Mucosa of gallbladder (tissue), 1 donor: Measurements from ENCODE around the gene CNOT6L. TPM values are rescaled to one million over a fixed set of nuclear protein-coding genes. Genes with fewer than 3 reads are reported as not detected.
"Not testable (repeated sequence)": the region's sequence is repeated elsewhere in the genome, so short reads cannot be mapped to it uniquely, and the experiment has no call there.

Source experiments
- DNase-seq: peaks from one replicate; pipeline ENCODE4 v3.0.0-alpha.2; 2020; ENCODE audit warnings: low spot score
- total RNA-seq: library from RNA; stranded (reverse); gene quantifications from one replicate; pipeline ENCODE4 v1.2.1, GENCODE V29; 2021
- donor health status: DM: no; HTN: no; CAD: no.

CNOT6L gene
- total RNA-seq, 1 donor from 2014 or later, result 43.2 TPM

DNA sequence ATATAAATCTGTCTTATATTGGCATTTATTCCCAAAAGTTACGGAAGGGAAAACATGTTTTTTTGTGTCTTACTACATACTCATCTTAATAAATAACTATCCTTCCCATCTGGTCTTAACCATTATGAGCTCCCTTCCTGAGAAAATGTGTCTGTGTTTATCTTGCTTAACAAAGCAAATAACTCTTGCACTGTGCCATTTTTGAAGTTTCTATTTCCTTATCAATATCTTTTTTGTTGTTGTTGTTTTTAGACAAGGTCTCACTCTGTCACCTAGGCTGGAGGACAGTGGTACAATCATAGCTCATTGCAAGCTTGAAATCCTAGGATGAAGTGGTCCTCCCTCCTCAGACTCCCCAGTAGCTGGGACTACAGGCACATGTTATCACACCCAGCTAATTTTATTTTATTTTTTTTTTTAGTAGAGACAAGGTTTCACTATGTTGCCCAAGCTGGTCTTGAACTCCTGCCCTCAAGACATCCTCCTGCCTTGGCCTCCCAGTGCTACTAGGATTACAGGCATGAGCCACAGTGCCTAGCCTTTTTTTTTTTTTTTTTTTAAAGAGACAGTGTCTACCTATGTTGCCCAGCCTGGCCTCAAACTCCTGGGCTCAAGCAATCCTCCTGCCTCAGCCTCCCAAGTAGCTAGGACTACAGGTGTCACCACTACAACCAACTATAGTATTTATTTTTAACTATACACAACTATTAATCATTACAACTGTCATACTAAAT, 36.9 kb downstream of the CNOT6L start:
- DNase-seq, result no peak

DNA sequence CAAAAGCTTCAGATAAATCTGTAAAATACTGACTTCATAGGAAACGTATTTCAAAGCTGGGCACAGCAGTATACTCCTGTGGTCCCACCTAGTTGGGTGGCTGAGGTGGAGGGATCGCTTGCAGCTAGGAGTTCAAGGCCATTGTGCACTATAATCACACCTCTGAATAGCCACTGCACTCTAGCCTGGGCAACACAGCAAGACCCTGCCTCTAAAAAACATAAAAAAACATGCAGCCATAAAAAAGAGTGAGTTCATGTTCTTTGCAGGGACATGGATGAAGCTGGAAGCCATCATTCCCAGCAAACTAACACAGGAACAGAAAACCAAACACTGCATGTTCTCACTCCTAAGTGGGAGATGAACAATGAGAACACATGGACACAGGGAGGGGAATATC, 38.4 kb downstream of the CNOT6L start:
- DNase-seq, result not testable (repeated sequence)

DNA sequence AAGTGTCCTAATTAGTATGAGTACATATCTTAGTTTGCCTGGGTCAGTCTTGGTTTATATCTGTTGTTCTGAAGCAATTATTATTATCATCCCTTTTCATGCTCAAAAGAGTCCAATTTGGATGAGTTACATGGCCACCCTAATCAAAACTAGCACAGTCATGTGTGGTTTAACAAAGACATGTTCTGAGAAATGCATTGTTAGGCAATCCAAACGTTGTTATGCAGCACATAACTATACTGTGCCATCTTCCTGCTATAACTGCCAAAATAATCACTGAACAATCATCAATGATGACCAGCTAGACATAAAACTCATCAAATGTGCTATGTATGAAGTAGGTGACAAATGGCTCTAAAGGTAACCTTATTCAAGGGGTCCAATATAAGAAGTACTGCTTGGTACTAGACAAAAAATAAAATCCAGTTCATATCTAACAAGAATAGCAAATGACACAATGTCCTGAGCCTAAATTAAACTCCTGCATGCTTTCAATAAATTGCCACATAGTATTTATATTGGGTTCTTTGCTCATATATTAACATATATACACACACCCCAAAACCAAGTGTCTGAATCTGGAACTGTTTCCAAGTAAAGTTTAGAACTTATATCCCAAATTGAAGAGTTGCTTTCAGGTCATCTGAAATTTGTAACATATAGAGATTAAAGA, 41.9 kb downstream of the CNOT6L start:
- DNase-seq, result no peak

DNA sequence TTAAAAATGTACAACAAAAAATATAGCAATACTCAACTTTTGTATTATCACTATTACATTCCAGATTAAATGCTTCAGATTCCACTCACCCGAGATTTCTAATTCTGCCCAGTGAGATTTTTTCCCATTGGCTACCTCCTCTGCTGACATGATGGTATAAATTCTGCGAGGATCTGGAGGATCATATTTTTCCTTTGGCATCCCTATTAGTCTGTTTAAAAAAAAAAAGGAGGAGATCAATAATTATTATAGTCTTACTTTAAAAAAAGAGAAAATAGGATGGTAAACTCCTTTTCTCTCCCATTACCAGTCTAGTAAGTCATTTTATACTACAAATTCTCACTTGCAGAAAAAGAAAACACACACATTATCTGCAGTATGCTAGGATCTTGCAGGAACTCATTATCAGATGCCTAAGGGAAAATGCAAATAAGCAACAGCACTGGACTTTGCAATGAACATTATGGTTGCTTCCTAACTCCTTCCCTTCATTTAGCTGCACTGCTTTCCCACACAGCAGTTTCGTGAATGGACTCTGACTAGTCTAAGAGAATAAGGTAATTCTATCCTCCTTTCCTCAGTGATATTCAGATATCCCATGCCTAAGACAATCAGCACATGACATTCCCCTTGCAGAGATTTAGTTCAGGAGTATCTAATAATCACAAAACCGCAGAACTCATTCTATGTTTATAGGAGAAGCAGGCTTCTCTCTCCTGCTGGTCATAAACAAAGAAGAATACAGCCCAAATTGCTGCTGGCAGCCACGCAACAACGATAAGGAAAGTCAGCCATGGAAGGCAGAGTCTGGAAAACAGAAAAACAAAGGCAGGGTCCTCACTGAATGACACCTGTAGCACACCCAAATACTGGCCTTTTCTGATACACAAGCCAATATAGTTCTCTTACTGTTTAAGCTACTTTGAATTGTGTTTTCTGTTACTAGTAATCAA, 42.7 kb downstream of the CNOT6L start:
- DNase-seq, result no peak

DNA sequence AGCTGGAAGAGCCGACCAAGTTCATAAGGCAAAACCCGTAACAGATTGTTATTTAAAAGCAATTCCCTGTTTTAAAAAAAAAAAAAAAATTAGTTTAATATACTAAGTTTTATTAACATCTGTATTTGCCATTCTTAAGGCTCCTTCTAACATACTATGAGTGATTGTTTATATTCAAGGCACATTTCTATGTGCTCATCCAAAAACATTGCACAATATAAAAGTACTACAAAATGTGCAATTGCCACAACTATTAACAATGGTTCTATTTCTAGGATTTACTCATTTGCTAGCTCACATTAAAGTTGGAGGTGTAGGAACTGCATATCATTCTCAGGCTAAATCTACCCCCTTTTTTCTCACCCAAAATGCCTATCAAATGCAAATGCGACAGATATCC, 46.1 kb downstream of the CNOT6L start:
- DNase-seq, result no peak

DNA sequence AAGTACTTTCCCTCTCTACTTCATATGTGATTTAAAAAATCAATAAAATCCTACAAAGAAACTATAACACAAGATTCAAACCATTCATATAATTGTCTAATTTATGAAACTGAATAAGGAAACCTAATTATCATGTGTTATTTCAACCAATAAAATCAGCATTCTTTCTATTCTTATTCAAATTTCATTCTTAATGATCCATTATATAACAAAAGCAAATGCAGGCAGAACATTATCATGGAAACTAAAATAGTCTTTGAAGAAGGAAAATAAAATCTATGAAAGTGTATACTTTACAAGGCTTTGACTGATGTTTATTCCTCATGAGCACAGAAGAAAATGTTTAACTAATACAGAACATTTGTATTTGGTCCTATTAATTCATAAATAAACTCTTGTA, 47.6 kb downstream of the CNOT6L start:
- no peak for DNase-seq

DNA sequence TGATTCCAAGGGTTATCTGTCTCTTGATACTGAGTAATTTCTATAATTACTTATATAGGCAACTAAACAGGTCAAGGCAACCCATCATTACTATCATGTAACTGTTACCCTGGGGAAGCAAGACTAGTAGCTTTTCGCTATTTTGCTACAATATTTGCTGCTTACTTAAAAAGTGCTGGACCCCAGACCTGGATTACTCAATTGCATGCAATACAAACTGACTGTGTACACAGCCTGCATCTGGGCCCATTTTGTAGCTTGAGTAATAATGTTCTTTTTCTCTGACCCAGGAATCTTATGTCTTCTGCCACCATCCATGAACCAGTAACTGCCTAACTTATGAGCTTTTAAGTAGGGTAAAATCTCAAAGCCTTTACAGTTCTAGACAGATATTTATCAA, 53.4 kb downstream of the CNOT6L start:
- no peak for DNase-seq

DNA sequence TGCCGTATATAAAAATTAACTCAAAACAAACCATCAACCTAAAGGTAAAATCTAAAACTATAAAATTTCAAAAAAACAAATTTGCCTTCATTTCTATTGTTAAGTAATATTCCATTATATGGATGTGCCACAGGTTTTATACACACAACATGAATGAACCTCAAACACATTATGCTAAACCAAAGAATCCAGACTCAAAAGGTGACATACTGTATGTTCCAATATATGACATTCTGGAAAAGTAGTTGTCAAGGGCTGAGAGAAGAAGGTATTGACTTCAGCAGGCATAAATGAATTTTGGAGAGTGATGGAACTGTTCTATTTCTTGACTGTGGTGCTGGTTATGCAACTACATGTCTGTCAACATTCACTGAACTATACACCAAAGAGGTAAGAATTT, 56.6 kb downstream of the CNOT6L start:
- no peak for DNase-seq

GRCh38 chr4:77761595-77761994, 57.6 kb downstream of the CNOT6L start:
- DNase-seq, result no peak

- no peak for DNase-seq
Measured at GRCh38 chr4:77758804-77759203, 60.4 kb downstream of the CNOT6L start.

GRCh38 chr4:77751764-77752163, 67.4 kb downstream of the CNOT6L start:
- no peak for DNase-seq

GRCh38 chr4:77745792-77746191, 73.4 kb downstream of the CNOT6L start:
- no peak for DNase-seq

- DNase-seq, result no peak
Measured at GRCh38 chr4:77742054-77742453, 77.1 kb downstream of the CNOT6L start.

DNA sequence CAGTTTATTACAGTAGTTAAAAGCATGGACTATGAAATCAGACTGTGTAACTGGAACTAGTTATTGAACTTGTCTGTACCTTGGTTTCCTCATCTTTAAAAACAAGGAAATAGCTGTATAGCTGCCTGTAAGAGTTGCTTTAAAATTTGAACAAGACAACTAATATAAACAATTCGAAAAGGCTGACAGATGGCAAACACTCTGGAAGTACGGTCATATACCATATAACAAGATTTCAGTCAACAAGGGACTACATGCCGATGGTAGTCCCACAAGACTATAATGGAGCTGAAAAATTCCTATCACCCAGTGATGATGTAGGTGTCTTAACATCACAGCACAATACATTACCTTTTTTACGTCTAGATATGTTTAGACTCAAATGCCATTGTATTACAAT, 78.7 kb downstream of the CNOT6L start:
- no peak for DNase-seq

DNA sequence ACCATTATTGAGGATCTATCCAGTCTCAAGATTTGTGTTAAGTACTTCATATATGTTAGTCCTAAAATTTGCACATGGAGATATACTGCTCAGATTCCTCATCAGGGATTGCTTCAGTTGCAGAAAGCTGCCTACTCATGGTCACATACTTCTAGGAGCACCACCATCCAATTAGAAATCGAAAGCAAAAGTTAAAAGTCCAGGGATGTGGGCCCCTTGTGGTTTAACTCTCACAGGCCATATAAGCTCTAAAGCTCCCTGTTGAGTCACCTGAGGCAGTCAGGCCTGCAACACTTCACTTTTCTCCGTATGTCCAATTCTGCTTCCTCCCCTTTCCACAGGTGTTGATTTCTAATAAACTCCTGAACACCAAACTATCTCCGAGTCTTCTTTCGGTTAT, 84.2 kb downstream of the CNOT6L start:
- DNase-seq, result no peak

GRCh38 chr4:77731656-77732055, 87.5 kb downstream of the CNOT6L start:
- no peak for DNase-seq

DNA sequence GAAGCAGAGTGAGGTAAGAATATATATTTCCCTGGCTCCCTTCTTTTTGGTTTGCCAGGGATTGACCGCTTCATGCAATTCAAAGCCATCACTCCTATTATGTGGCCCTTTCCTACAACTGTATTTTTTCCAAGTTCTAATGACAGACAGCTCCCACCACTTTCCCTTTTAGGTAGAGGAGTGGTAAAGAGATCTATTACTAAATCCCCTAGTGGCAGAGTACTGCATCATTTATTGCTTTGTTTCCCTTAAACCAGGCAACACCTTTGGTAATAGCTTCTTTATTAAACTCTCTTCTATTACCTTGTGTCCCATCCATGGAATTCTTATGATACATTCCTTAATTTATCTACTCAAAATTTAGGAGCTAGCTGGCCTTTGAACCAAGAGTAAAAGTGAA, 90.7 kb downstream of the CNOT6L start:
- no peak for DNase-seq

DNA sequence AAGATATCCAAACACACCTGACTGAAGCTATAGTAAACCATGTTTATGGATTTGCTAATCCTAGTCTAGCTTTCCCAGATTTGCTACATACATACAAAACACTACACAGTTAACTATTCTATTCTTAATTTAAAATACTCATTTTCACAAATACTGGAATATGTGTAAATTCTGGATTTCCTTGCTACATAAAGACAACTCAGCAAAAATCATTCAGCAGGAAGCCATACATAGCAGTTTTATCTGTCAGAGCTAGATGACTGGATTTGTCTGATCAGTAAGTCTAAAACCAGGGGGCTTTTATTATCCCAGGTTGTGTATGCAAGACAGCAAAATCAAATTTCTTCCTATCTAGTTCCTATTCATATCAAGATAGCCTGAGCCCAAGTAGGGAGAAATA, 98.1 kb downstream of the CNOT6L start:
- DNase-seq, result no peak

DNA sequence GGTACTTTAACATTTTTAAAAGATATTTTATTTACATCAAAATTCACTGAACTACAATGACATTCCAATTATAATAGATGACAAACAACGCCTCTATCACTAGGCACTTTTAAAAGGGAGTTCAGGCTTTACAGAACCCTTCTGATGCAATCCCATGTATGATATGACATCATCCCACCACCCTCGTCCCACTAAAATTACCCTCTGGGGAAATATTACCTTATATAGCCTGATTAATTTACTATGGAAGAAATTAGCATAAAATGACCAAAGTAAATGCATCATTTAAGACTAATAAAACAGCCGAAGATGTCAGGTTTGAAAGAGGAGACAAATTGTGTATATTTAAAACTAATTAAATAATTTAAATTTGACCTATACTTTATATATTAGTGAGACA, 100.7 kb downstream of the CNOT6L start:
- not testable (repeated sequence) for DNase-seq

DNA sequence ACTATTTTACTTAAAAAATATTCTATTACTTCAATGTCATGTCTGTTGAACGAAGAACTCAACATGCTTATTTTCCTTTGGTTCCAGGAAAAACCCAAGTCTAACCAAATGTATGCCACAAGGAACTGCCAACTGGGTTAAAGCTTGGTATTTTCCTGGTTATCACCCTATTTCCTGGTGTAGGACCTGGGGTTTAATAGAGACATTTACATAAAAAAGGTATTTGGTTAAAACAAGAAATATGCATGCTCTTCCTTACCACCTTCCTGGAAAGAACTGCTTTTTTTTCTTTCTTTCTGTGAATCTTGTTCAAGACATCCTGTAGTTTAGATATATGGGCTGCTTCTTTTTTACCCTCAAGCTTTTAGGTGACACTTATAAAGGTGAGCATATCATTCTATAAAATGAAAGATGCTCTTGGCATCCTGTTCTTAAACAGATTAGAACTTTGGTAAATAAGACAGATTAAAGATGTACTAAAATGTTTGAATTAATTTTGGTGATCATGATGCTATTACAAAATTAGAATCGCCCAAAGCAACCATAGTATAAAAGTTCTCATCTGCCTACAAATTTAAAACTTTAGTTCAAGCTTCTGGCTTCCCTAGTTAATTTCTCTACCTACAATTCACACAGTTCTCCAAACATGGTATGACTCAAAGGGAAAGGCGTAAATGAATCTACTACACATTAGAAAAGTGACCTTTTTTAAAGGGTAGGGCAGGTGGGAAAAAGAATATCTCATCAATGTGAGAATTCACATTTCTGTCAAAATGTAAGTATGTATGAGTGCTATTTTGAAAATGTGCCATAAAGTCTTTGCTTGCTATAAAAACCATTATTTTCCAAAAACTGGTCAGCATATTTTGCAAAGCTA, 103.5 kb downstream of the CNOT6L start:
- no peak for DNase-seq

DNA sequence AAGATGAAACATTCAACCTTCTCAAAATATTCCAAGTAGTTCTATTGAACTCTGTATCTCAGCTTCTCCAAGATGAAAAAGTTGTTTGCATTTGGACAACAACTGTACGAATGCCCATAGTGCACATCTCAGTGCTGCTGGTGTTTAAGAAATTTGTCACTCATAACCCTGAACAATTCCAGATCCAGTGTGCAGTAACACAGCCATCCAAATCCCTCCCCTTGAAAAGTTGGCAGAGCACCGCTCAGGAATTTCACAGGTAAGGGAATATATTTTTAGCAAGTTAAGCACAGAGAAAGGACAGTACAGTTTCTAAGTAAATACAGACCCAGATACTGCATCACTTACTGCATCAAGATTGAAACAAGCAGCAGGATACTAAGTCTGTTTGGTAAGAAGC, 104.7 kb downstream of the CNOT6L start:
- DNase-seq, result no peak

DNA sequence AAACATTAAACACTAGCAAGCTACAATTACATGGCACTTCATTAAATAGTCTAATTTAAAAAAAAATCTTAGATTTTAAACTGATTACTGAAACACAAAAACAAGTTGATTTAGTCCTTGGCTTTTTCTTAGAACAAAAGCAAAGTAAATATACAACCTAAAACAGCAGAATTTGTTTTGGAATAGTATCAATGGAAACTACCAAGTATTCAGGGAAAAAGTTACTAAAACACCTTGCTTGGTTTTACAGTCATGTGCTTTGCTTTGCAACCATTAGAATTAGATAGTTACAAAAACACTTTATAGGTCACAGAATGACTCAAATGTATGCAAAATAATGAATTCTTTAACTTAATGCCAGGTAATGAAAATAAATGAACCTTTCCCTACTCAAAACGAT, 105.3 kb downstream of the CNOT6L start:
- DNase-seq, result no peak
